Right lobe of liver (tissue), 4 donors: ENCODE results near the gene SLC6A19.

Experiments
- CTCF ChIP-seq, 4 donors: fragments of 200-600 bp in 3 of 4; fragments of 450-650 bp in 1 of 4; IDR thresholded peaks; one replicate each; pipeline versions ENCODE4 v1.5.1 to v1.8.0; 2016 to 2022; ENCODE audit warnings: antibody characterized with exemption in 4 of 4, mild to moderate bottlenecking in 2 of 4
- POLR2A ChIP-seq: fragments of 450-650 bp; IDR thresholded peaks from one replicate; pipeline ENCODE4 v1.6.1; 2017; ENCODE audit warnings: antibody characterized with exemption, mild to moderate bottlenecking
- donor health status: DM: no; HTN: no; CAD: no.
- donor health status: DM: no; HTN: no; CAD: no.
- donor health status: DM: no; HTN: yes; CAD: no.

DNA sequence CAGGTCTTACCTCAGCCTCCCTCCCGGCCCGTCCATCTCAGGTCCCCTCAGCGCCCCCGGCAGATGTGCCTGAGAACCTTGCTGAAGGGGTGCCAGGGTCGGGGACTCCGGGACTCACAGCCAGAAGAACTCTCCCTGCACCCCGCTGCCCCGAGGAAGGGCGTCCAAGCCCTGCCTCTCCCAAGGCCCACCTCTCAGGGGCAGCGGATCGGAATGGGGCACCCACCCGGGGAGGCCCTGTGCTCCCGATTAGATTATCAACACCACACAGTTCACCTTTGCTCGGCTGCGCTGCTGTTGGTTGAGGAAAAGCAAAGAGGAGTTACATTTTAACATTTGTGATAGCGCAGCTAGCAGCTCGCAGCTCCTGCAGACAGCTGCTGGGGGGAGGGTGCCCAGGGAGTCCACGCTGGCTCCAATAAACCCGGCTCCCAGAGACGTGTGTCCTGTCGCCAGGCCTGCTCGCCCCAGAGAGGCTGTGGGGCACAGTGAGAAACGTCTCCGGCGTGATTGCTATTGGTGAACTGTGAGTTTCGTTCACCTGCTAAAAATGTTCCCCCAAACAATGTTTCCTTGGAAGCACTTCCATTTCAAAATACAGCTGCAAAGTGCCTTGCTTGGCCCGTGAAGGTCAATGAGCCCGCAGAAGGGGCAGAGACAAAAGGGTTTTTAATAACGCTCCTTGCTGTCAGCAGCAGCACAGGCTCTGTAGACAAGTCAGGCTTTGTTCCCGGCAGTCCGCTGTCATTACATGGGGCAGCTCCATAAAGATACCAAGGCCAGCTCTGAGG lies 18.6 kb upstream of the SLC6A19 start:
- TF ChIP-seq CTCF (IDR thresholded peaks at IDR 0.05): no peak
- peak; percentile 82 for TF ChIP-seq POLR2A
